K562 (cell line): ENCODE measurements around the gene PLEKHN1.

Experiments
- MLLT1 ChIP-seq, 2 experiments: fragments of 450-650 bp; IDR thresholded peaks; 2 replicates each; pipeline ENCODE4 v1.6.1; 2016
- PHF21A ChIP-seq: fragments of 450-650 bp; IDR thresholded peaks from 2 replicates; pipeline ENCODE4 v1.6.1; 2017; ENCODE audit warnings: low read depth, borderline replicate concordance
- ZNF511 ChIP-seq: sonication (generic); formaldehyde crosslinking; IDR thresholded peaks from 2 replicates; pipeline ENCODE4 v1.8.0; 2022; ENCODE audit warnings: mild to moderate bottlenecking, missing genetic modification reagents

DNA sequence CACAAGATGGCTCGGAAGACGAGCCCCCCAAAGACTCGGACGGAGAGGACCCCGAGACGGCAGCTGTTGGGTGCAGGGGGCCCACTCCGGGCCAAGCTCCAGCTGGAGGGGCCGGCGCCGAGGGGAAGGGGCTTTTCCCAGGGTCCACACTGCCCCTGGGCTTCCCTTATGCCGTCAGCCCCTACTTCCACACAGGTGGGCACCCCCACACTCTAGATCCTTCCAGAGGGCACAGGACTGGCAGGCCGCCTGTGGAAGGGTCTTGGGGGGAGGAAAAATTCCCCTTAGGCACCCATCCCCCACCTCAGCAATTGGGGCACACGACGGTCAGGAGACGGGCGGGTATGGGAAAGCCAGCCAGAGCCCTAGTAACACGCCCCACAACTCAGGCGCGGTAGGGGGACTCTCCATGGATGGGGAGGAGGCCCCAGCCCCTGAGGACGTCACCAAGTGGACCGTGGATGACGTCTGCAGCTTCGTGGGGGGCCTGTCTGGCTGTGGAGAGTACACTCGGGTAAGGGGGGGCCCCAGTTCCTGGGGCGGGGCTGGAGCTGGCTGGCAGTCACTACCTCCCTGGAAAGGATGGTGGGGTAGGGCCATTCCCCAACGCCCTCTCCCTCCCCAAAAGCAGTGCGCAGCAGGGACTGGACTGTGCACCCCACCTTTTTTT is 23.3 kb upstream of the PLEKHN1 start:
- TF ChIP-seq ZNF511 (CRISPR knock-in tag): no peak
- no peak for TF ChIP-seq MLLT1 (IDR thresholded peaks at IDR 0.05)
- no peak for TF ChIP-seq PHF21A
